HTERT RPE-1 (cell line): ENCODE measurements around the gene RTN4RL1.

Experiments
- in situ Hi-C: fragments of 300-500 bp; cut with MboI; formaldehyde crosslinking; loops from 4 replicates; pipeline ENCODE4 v1.14.3; 2020; ENCODE audit warnings: low sequenced_read_pairs

The RTN4RL1 gene

DNA sequence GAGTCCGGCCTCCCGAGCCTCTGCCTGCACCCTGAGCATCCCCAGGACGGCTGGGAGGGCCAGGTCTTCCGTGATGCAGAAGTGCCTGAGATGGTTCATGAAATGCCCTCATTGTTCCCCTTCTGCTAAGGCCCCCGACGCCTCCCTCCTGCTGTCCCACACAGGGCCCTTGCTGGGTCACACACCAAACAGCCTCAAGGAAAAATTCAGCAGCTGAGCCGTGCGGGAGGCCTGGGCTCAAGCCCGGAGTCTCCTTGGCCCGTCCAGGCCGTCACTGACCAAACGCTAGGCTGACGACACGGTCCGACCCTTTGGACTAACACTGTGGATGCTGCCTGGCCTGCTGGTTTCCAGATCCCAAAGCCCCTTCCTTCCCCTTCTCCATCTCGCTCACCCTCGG lies 90.2 kb downstream of the RTN4RL1 start:
- in situ Hi-C loops: no loop called here

DNA sequence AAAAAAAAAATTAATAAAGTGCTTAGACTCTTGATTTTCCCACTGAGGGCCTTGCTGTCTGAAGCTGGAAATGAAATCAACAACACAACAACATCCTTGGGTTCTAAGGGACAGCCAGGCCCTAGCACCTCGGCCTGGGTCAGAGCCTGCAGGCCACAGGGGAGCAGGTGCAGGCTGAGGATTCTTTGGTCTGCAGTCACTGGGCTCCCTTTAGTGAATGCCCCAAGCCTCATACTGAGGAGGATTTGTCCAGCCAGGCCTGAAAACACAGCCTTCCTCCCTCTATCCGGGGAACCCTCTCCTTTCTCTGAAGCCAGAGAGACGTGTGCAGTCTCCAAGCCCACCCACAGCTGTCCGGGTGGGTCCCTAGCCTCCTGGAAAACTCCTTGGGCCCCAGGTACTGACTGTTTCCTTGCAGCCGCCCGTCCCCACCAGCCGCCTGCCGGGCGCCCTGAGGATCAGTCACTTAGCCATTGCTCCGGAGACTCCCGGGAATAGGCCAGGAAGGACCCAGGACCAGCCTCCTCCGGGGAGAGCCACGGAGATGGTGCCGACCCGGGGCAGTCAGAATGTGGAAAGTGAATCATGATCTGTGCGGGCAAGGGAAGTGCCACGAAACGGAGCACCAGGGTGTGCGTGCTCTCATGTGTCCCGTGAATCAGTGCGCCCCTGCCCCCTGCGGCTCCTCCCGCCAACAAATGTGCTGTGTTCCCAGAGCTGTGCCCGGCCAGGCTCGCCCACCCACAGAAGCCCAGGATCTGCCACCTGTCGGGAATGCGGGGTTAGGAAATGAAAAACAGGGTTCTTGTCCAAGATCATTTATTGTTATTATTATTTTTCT lies 91.0 kb downstream of the RTN4RL1 start:
- in situ Hi-C loops: no loop called here

- in situ Hi-C loops: no loop called here
Measured at GRCh38 chr17:1931844-1932579, 93.1 kb downstream of the RTN4RL1 start.

GRCh38 chr17:1930337-1930645 lies 94.8 kb downstream of the RTN4RL1 start:
- in situ Hi-C loops: no loop called here

DNA sequence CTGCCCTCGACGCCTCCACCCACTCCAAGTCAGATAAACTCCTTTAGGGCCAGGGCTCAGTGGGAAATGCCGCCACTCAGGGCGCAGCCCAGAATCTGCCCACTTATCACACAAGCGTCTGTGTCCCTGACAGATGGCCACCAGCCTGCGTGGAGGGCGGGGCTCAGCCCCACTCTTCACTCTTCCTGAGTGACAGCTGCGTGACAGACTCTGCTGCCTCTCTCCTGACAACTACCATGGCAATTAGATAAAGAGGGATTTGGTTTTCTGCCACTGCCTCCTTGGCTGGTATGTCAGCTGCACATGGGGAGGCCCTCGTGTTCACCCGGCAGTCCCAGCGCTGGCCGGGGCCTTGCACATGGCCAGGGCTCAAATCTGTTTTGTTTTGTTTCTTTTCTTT lies 96.2 kb downstream of the RTN4RL1 start:
- in situ Hi-C loops: no loop called here

DNA sequence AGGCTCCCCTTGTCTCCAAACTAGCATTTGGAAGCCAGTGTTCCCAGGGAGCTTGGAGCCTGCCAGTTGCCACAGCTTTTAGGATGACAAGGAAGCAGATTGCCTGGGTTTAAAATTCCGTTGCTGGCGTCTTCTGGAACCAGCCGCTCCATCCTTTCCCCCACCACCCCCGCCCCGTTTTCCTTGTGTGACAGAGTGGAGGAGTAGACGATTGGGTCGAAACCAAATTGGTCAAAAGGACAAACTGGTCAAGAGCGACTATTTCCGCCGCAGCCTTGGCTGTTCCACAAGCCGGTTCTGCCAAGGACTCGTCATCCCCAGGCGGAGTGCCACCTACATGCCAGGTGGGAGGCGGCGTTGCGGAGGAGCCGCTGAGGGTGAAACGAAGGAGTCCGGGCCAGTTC lies 104.2 kb downstream of the RTN4RL1 start:
- in situ Hi-C loops: no loop called here

DNA sequence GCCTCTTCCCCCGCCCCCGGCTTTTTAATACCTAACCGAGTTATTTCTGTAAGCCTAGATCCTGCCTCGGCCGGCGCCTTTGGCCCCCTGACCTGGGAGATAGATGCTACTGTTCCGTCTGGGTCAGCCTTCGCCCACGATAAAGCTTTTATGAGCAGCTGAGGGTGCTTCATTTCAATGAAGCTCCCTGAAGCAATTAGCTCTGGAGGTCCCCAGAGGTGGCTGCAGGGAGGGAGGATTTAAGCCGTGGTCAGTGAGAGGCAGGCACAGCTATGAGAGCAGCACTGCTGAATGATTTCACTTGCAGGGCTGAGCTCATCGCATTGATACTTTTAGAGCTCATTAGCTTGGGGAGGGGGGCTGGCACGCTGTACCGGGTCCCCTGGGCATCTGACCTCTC lies 105.9 kb downstream of the RTN4RL1 start:
- in situ Hi-C loops: no loop called here

DNA sequence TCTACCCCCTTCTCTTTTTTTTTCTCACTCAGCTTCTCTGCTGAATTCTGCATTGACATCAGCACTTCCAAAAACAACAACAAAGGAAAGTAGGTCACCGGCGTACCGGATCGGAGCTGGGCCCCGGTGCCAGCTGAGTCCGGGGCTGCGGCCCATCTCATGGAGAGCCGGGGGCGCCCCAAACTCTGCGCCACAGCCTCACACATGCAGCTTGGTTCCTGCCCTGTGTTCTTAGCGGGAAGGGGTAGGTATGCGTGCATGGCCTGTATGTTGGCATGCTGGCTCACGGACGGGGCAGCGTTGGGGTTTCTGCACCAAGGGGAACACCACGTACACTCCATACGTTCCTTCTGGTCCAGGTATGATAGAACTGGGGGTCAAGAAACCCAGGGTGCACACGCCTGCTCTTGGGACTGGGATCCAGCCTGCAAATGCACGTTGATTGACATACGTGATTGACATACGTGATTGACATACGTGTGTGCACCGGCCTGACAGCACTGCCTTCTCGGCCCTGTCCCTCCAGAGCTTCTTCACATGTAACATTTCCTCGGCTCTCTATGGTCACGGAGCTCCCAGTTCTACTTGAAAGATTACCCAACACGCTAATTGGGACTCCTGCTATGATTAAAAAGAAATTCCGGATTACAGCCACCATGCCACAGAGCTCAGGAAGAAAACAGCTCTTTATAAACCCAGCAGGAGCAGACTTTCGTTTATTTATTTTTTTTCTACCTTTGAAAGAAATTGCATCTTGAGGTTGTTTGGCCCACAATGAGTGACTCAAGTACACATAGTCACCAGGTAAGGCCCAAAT lies 106.6 kb downstream of the RTN4RL1 start:
- in situ Hi-C loops: no loop called here

DNA sequence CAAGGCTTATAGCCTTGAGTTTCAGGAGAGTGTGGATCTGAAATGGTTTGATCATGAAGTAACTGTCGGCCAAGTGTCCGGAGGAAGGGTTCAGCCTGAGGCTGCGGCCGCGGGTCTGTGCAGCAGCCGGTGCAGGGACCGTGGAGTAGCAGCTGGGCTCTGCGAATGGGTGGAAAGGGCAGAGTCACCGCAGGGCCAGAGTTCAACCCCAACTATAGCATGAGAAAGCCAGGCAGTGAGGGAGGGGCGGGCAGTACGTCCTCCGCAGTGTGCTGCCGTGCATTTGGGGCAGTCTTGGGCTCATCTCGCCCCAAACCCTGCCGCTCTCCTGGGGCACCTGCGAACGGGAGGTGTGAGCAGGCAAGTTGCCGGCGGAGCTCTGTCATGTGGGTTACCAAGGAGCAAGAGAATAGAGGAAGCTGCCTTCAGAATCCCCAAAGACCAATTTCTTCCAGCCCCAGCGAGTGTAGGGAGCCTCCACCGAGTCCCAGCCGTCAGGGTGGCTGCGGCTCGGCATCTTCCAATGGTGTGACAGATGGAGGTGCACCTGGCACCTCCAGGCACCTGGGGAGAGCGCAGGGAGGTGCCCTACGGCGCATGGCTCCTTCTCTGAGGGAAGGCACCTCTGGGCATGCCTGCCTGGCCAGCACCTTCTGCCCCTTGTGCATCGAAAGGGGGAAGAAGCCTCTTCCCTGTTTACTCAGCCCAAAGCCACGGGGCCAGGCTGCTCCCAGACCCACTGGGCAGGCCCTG lies 108.0 kb downstream of the RTN4RL1 start:
- in situ Hi-C loops: no loop called here

- in situ Hi-C loops: no loop called here
Measured at GRCh38 chr17:1916316-1916715, 108.8 kb downstream of the RTN4RL1 start.

DNA sequence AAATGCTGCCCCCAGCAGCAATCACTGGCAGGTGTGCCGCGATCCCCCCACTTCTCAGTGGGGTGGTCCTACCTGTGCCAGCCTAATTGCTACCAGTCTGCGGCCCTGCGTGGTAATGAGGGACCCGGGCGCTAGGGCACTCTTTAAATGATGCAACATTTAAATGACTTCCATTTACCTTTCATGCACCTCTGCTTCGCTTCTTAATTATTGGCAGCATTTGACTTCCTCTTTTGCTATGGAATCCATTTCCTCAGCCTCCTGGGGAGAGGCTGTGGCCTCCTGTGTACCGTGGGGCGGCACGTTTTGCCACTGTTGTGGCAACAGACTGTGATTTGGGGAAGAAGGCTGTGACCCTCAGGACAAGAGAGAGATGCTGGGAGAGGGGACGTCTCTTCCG lies 109.2 kb downstream of the RTN4RL1 start:
- in situ Hi-C loops: no loop called here

- in situ Hi-C loops: no loop called here
Measured at GRCh38 chr17:1914661-1915083, 110.5 kb downstream of the RTN4RL1 start.

GRCh38 chr17:1913702-1914101 lies 111.4 kb downstream of the RTN4RL1 start:
- in situ Hi-C loops: no loop called here

- in situ Hi-C loops: no loop called here
Measured at GRCh38 chr17:1912146-1912545, 113.0 kb downstream of the RTN4RL1 start.

DNA sequence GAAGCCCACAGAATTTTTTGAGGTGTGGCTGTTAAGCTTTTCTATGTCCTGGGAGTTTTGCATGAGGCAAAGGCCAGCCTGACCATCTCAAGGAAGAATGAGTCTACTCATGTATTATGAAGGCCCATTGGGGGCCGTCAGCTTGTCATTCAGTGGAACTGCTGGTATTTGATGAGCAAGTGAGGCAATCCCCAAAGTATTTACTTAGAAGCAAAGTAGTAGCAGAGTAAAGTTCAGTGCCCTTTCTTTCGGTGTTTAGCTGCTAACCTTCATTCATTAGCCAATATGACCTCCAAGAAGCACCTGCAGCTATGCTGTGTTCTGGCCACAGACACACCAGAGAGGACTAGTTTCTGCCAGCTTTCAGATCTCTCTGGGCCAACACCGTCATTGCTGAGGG lies 115.1 kb downstream of the RTN4RL1 start:
- in situ Hi-C loops: no loop called here

- in situ Hi-C loops: no loop called here
Measured at GRCh38 chr17:1908699-1909309, 116.3 kb downstream of the RTN4RL1 start.

DNA sequence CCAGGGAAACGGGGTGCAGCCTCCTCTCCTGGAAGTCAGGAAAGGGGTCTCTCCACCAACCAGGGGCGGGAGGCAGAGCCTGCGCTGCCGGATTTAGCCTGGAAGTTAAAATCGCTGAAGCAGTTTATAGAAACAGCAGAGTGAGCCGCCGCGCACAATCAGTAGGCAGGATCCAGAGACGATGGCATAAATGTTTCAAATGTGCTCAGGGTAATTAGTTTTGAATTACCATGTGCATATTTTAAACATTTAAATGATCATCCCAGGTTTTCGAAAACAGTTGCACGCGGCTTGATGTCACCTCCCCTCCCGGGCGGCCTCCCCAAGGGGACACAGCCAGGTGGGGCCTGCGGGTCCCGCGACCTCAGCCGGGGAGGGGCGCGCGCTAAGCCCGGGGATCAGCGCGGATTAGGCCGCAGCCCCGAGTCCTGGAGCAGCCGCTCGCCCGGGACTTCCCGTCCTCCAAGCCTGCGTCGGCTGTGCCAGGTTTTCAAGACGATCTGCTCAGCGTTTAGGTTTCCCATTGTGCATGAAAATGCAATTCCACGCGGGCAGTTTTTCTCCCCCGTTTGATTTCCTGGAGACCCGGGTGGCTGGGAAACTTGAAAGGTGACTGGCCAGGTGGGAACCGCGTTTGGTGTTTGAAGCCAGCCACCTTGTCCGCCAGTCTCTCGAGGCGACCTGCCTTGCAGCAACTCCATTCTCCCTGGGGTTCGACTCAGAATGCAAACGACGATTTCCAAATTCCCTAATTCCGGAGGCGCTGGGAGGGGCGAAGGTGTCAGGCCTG lies 117.0 kb downstream of the RTN4RL1 start:
- in situ Hi-C loops: no loop called here

- in situ Hi-C loops: no loop called here
Measured at GRCh38 chr17:1907216-1907631, 117.9 kb downstream of the RTN4RL1 start.

GRCh38 chr17:1906662-1907101 lies 118.5 kb downstream of the RTN4RL1 start:
- in situ Hi-C loops: no loop called here
